IPS-18c (cell line): ENCODE measurements around the gene ASB12.
"Not testable (repeated sequence)": the region's sequence is repeated elsewhere in the genome, so short reads cannot be mapped to it uniquely, and the experiment has no call there.

ENCODE experiments used
- H3K4me3 ChIP-seq: 2 replicates; pipeline ENCODE4 v1.7.0; 2013; ENCODE audit warnings: low read depth, mild to moderate bottlenecking, low read length, moderate library complexity; ENCODE audit not compliant: insufficient read depth
- H3K9me3 ChIP-seq: one replicate; pipeline ENCODE4 v1.6.1; 2013; ENCODE audit warnings: mild to moderate bottlenecking, low read length, moderate library complexity; ENCODE audit not compliant: control insufficient read depth, insufficient read depth

The ASB12 gene

GRCh38 chrX:64230123-64230970, at the start of gene ASB12:
TSS of gene ASB12 (minus strand) at chrX:64230607. CDS start at chrX:64225650, 4,957 bp downstream.
- peaks cover 11% of the 10 kb centered on the region for H3K9me3 ChIP-seq
- H3K4me3 ChIP-seq, result no peak within 1 kb of the TSS

GRCh38 chrX:64265265-64265664, 34.9 kb upstream of the ASB12 start:
- Histone ChIP-seq H3K9me3 (no peaks in the 10 kb centered on the region), H3K4me3 (no peak overlapping the region)

GRCh38 chrX:64229154-64229553, 1.3 kb downstream of the ASB12 start:
- peaks cover 11% of the 10 kb centered on the region for H3K9me3 ChIP-seq
- H3K4me3 ChIP-seq, result no peak overlapping the region

- Histone ChIP-seq H3K4me3 (no peak overlapping the region), H3K9me3 (peaks cover 2% of the 10 kb centered on the region)
These were observed 12.4 kb downstream of the ASB12 start for GRCh38 chrX:64218023-64218422.

GRCh38 chrX:64213989-64214388, 16.4 kb downstream of the ASB12 start:
- not testable (repeated sequence) for H3K9me3 ChIP-seq, H3K4me3 ChIP-seq

- H3K4me3 ChIP-seq, result peak overlapping the region; percentile 52
These were observed 23.7 kb downstream of the ASB12 start for GRCh38 chrX:64206556-64207162.

GRCh38 chrX:64205735-64206501, 24.5 kb downstream of the ASB12 start:
- Histone ChIP-seq H3K4me3 (peak overlapping the region; percentile 55), H3K9me3 (peaks cover 5% of the 10 kb centered on the region)

More at GRCh38 chrX:64206556-64207162, 23.7 kb downstream of the ASB12 start:
- H3K9me3 ChIP-seq, result peaks cover 5% of the 10 kb centered on the region

- peak within 1 kb of the TSS; percentile 55 for H3K4me3 ChIP-seq
- H3K9me3 ChIP-seq, result peaks cover 5% of the 10 kb centered on the region
These were observed 25.0 kb downstream of the ASB12 start, which contains the start of gene AMER1 for GRCh38 chrX:64205441-64205734. TSS of gene AMER1 (minus strand) at chrX:64205708. CDS start at chrX:64193286, 12,422 bp downstream.

- H3K4me3 ChIP-seq, result peak overlapping the region; percentile 55
- peaks cover 5% of the 10 kb centered on the region for H3K9me3 ChIP-seq
These were observed 25.5 kb downstream of the ASB12 start for GRCh38 chrX:64204701-64205440.

GRCh38 chrX:64204252-64204651, 26.2 kb downstream of the ASB12 start:
- H3K9me3 ChIP-seq, result peaks cover 4% of the 10 kb centered on the region

GRCh38 chrX:64202808-64203325, 27.5 kb downstream of the ASB12 start:
- Histone ChIP-seq H3K9me3 (peaks cover 5% of the 10 kb centered on the region), H3K4me3 (no peak overlapping the region)

More at GRCh38 chrX:64204252-64204651, 26.2 kb downstream of the ASB12 start:
- H3K4me3 ChIP-seq, result peak overlapping the region; percentile 55; the same call in 1 of the 2 replicates

- peaks cover 2% of the 10 kb centered on the region for H3K9me3 ChIP-seq
- H3K4me3 ChIP-seq, result no peak overlapping the region
These were observed 32.4 kb downstream of the ASB12 start for GRCh38 chrX:64198036-64198435.

GRCh38 chrX:64196606-64197005, 33.8 kb downstream of the ASB12 start:
- Histone ChIP-seq H3K4me3 (no peak overlapping the region; the same call in 1 of the 2 replicates), H3K9me3 (peaks cover 4% of the 10 kb centered on the region)

- peaks cover 4% of the 10 kb centered on the region for H3K9me3 ChIP-seq
- H3K4me3 ChIP-seq, result no peak overlapping the region
These were observed 34.5 kb downstream of the ASB12 start for GRCh38 chrX:64195862-64196261.

- Histone ChIP-seq H3K9me3 (peaks cover 11% of the 10 kb centered on the region), H3K4me3 (no peak overlapping the region)
These were observed 37.7 kb downstream of the ASB12 start for GRCh38 chrX:64192673-64193072.

- H3K9me3 ChIP-seq, result peaks cover 11% of the 10 kb centered on the region
These were observed 38.4 kb downstream of the ASB12 start for GRCh38 chrX:64192040-64192439.

More at GRCh38 chrX:64192040-64192439, 38.4 kb downstream of the ASB12 start:
- H3K4me3 ChIP-seq, result no peak overlapping the region
